GM19023 (cell line): ENCODE measurements around the gene DTX3.
A peak's percentile ranks its signal among the peaks of the same experiment; 100 is the strongest.
"Not testable (repeated sequence)": the region's sequence is repeated elsewhere in the genome, so short reads cannot be mapped to it uniquely, and the experiment has no call there.

Experiments
- ATAC-seq: cut with Tn5 transposase; IDR thresholded peaks from one replicate; pipeline ENCODE4 v1.9.1; 2021; ENCODE audit warnings: mild to moderate bottlenecking, moderate library complexity; ENCODE audit not compliant: unreplicated experiment

The DTX3 gene

DNA sequence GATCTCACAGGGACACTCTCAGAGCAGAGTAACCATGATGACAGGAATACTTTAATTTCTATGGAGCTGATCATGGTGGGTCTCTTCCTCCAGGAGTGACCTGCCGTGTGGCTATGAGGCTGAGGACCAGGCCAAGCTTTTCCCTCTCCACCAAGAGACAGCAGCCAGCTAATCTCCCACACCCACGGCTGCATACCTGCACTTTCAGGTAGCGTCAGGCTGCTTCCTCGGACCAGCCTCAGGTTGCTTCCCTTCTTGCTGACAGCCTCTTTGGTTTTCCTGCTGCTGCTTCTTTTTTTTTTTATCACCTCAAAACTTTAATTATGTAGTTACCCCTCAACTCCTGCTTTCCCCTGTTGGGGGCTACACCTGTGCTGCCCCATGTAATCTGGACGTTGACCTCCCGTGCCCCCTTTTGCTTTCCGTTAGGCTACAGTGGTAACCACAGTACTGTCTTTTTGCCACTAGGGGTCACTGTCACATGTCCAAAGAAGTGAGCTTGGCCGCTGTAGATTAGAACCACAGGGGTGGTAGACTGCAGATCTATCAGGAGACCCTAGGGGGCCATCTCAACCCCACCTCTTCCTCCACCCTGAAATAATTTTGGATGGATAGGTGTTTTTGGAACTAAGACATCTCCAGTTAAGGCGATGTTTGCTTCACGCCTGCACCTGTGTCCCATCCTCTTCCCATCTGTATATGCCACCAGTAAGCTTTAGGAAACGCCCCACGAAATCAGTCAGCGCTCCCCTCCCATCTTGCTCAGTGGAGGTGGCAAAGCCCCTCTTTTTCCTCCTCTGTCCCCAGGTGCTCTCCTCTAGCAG is 21.4 kb upstream of the DTX3 start:
- ATAC-seq, result peak; percentile 96

DNA sequence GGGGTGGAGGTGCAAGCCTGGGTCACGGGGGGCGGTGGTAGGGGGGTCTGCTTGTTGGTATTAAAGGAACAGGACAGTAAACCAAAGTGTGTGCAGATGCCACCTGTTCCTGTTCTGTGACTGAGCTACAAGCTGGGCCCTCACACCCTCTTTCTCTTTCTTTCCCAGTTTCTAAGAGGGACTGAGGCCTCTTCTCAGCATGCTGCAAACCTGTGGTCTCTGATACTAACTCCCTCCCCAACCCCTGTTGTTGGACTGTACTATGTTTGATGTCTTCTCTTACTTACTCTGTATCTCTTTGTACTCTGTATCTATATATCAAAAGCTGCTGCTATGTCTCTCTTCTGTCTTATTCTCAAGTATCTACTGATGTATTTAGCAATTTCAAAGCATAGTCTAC is 20.6 kb upstream of the DTX3 start:
- no peak for ATAC-seq

DNA sequence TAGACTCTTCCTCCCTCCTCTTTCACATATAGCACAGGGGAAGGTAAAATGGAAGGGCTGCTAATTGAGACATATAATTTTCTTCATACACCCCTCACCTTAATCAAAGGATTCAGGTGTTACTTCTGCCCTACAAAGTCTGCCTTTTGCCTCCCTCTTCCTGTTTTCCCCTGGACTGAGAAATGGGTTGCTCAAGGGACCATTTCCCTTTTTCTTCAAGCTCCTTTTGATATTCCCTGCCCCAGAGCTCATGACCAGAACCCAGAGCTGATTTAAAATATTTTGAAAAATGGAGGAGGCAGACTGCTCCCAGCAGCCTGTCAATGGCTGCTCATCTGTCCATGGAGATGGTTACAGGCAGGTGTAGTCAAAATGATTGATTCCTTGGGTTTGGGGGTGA is 19.9 kb upstream of the DTX3 start:
- ATAC-seq, result no peak

DNA sequence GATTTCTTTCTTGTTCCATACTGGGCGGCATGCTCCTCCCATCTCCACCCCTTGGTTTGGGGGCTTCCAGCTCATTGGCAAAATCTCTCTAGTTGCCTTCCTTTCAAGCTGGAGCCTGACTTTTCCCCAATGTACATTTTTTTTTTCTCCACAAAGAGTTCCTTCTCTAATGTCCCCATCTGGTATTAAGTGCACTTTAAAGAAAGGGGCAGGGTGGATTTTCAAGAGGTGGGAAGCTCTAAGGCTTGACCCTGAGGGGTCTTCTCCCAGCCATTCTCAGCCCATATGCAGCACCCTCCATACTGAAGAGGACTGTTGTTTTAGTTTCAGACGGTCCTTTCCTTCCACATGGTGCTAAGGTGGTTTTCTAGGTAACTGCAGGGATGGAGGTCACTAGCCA is 19.5 kb upstream of the DTX3 start:
- ATAC-seq, result no peak

DNA sequence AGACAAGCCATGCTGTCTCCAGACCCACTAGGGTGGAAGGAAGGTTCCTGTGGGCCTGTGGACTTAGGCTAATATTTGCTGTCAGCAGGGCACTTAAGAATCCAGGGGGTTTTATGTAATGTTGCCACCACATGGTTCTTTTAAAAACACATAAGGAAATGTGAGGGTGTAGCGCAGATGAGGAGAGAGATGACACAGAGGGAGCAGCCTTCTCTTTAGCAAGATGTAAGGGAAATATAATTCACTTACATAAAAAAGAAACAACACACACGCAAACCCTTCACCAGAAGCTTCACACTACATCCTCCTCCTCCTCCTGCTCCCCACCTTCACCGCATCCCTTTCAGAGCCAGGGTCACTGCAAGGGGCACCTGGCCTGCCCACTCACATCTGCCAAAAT is 18.5 kb upstream of the DTX3 start:
- no peak for ATAC-seq

DNA sequence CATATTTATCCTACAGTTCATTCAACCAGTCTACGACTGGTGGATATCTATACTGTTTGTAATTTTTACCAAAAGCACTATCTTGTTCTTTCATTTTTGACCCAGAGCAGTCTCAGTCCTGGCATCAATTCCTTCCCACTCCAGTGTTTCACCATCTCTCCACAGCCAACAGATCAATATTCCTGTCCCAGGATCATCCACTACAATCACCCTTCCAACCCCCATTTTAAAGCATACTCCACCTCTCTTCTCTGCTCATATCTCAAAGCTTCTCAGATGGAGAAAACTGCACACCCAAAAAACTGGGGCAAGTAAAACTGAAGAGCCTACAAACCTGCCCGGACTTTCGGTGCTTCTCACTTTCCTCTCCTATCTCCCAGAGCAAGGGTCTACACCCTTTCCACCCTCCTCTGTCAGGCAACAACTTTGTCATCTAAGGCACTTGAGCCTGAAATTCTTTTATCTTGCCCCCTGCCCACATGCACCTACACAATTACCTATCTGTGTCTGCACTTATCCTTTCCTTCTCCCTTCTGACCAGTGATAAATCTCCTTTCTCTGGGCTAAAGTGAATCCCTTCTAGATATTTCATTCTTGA is 17.7 kb upstream of the DTX3 start:
- no peak for ATAC-seq

DNA sequence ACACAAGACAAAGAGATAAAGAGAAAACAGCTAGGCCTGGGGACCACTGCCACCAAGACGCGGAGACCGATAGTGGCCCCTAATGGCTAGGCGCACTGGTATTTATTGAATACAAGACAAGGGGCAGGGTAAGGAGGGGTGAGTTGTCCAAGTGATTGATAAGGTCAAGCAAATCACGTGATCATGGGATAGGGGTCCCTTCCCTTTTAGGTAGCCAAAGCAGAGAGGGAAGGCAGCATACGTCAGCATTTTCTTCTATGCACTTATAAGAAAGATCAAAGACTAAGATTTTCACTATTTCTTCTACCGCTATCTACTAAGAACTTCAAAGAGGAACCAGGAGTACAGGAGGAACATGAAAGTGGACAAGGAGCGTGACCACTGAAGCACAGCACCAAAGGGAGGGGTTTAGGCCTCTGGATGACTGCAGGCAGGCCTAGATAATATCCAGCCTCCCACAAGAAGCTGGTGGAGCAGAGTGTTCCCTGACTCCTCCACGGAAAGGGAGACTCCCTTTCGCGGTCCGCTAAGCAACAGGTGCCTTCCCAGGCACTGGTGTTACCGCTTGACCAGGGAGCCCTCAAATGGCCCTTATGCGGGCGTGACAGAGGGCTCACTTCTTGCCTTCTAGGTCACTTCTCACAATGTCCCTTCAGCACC is 15.5 kb upstream of the DTX3 start:
- ATAC-seq, result not testable (repeated sequence)

DNA sequence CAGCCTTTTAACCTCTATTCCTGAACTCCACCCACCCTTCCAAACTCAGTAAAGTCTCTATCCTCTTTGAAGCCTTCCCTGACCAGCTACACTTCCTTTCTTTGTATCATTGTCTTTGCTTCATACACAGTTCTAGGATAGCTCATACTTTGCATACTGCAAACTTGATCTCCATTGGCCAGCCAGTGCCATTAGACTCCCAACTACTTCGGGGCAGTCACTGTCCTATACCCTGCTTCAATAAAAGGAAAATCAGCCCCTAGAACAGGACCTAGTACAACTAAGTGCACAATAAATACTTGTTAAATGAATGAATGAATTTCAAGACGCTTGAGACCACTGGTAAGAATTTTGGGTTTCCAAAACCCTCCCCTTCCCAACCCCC is 14.2 kb upstream of the DTX3 start:
- no peak for ATAC-seq

DNA sequence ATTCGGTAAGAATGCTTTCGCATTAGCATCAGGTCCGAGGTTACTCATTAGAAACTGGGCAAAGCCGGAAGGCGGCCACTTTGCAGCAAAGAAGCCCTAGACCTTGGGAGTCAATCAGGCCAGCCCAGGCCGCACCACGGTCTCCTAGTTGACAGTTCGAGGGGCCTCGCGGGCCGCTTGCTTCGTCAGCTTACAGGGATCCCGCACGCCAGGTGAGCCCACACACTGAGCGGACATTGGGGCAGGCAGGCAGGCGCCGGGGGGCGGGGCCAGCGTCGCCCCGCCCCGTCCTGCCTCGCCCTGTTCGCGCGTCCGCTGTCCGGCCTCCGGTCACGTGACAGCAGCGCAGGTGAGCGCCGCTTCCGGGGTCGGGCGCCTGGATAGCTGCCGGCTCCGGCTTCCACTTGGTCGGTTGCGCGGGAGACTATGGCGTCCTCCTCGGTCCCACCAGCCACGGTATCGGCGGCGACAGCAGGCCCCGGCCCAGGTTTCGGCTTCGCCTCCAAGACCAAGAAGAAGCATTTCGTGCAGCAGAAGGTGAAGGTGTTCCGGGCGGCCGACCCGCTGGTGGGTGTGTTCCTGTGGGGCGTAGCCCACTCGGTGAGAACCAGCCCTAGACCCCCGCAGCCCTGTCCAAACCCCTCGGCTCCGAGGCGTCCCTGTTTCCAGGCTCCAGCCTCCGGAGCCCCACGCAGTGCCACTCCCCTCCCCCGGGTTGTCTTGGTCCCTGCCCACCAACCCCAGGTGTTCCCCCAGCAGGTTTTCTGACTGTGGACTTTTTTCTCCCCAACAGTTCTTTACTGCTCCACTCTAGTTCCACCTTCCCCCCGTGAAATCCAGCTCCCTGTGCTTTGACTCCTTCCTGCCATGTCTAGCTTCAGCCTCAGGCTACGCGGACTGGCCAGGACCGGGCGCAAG is 13.5 kb upstream of the DTX3 start, which contains the start of gene PIP4K2C:
Gene PIP4K2C, plus strand, starts transcription at position 329 of the 918 bp plus-strand sequence. Its CDS starts 98 bp downstream, at position 427.
- peak; percentile 97 for ATAC-seq

DNA sequence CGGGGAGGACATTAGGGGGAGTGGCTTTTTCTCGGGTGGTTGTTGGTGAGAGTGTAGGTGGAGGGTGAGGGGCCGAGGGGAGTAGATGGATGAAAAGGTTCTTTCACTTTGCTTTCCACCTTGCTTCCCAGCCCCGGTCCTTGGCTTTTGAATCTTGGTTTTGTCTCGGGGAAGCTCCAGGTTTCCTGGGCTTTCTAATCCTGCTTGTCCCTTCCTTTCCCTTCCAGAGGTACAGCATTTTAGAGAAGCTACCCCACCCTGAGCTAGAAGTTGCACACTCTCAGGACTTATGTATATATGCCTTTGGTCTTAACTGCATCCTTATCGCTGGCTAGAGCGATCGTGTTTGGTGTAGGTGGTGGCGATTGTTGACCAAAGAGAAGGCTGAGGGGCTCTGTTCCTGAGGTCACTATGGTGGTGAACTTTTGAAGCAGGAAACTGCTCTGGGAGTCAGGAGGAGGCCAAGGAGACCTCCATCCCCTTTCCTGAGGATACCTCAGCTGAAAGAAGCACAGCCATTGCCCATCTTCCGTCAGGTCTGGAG is 12.8 kb upstream of the DTX3 start:
- no peak for ATAC-seq

DNA sequence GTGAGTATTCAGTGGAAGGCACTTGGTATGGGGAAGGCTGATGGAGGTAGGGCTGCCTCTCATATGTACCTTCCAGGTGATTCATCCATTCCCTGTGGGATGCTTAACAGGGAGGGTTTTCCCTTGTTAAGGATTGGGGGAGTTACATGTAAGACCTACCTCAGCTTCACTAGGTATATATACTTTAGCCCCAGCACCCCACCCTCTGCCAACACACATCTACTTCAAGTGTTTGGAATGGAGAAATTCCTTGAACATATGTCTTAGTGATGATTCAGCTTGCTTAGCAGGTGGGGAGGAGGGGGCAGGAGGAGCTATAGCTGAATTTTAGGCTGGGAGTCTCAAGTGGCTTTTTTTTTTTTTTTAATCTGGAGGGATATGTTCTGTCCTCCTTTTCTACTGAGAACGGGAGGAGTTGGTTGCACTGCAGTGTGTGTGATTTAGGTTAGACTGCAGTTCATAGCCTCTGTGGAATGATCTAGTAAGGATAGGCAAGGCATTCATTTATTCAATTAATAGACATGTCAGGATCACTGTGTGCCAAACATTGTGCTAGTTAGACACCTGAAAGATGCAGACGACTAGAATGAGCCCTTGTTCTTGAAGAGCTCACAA is 12.0 kb upstream of the DTX3 start:
- no peak for ATAC-seq

DNA sequence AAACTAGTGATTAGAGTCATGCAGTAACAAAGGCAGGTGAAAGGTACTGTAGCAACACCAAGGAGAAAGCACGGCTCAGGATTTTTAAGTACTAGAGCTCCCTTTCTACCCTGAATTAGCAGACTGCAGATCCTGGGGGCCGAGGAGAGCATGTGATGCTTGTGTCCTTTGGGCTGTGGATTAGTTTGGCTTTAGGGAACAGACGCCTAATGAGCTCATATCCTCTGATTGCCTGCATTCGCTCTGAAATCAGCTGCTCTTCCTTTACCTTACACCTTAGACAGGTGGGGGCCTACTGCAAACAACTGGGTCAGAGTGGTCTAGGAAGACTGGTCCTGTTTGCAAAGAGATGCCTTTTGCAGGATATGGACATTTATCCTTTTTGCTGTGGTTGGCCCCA is 11.4 kb upstream of the DTX3 start:
- no peak for ATAC-seq

DNA sequence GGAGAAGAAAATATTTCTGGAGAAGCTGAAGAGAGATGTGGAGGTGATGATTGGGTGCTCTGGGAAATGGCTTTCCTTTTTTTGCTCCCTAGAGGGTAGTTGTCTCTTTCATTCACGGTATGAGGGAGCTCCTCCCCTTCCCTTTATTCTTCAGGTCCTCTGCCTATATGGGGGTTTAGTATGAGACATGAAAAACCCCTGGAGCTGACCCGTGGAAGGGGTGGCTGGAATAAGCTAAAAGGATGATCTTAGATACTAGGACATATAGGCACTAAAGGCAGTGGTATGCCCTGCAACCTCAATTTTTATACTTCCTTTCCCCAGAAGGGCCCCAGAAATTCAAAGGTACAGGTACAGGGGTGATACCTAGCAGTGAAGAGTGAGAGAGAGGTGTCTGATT is 4.2 kb upstream of the DTX3 start:
- no peak for ATAC-seq

DNA sequence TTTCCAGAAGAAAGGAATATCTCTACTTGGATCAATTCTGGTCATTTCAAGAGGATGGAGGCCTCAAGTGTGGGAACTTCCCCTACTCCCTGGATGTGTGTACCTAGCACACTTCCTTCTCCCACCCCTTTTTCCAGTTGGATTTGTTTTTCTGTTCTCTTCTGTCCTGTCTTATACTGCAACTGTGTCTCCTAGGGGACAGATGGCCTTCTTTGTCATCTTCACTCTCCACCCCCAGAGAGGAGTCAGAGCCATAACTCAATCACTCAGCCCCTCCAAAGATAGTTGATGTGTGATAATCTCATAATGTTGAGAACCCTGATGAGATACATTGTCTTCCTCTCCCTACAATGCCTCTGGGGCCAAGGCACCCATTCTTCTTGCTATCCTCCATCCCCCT is 2.1 kb upstream of the DTX3 start:
- ATAC-seq, result no peak

DNA sequence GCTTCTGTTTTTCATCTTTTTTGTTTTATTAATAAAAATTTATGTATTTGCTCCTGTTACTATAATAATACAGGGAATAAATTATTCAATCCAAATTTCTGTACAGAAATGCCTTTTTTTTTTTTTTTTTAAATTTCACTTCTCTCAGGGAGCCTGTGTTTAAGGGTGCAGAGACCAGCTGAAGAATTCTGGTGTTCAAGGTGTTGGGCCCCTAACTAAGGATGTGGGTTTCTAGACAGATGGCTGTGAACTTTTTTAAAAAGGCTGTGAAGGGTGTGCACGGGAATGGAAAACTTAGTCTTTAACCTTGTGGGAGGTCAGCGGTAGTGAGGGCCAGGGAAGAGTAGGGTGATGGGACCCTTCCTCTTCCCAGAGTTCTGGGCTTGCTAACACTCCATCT is 1.3 kb upstream of the DTX3 start:
- ATAC-seq, result no peak

DNA sequence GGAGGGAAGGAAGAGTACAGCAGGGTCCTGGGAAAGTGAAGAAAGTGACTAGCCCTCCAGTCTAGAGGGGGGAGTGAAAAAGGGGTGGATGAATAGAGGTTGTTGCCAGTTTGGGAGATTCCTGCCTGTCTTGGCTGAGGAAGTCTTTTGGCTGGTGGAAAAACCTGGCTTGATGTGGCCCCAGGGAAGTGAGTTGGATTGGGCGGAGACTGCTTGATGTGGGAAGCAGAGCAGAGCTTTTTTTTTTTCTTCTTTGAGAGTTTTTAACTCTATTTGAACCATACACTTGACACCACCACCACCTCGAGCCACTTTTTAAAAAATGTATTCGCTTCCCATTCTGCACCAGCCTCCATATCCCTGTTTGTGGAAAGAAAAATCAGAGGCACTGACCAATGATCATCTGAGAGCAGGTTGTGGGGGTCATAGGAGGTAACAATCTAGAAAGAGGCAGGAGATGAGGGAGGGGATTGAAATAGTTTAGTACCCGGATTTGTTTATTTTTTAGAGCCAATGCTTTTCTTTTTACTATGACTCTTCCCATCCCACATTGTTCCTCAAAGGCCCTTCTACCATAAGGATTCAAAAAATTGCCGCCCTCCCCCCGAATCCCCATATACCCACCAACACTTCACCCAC is 690 bp upstream of the DTX3 start:
- ATAC-seq, result no peak

DNA sequence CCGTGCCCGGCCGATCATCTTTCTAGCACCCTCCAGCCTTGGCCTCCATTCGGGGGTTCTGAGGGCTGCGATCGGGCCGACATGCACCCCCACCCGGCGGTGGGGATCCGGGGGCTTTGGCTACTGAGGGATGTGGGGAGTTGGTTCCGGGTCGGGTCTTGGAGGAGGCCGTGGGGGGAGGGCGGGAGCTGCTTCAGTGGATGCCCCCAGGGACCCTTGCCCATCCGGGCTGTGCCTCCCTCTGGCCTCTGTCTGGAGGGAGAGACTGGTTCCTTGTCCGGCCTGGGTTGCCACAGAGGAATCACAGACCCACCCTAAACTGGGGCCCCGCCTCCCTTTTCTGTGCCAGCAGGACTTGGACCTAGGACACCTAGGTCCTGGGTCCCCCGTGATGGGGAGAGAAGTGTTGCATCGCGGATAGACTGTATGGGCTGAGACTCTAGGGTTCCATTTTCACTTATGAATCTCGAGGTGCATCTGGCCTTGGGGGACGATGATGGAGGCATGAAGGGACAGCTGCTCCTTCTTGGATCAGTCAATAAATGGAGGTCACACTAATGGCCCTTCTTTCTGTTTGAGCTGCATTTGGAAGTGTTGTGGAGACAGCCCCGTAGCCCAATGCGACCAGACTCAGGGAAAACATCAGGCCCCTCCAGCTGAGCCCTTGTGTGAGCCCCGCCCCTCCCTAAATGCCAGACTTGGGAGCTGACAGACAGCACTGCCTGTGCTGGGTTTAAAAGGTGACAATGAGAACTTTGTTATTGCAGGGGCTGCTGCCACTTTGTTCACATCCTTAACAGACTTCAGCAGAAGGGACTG is 577 bp downstream of the DTX3 start:
- ATAC-seq, result peak; percentile 20

DNA sequence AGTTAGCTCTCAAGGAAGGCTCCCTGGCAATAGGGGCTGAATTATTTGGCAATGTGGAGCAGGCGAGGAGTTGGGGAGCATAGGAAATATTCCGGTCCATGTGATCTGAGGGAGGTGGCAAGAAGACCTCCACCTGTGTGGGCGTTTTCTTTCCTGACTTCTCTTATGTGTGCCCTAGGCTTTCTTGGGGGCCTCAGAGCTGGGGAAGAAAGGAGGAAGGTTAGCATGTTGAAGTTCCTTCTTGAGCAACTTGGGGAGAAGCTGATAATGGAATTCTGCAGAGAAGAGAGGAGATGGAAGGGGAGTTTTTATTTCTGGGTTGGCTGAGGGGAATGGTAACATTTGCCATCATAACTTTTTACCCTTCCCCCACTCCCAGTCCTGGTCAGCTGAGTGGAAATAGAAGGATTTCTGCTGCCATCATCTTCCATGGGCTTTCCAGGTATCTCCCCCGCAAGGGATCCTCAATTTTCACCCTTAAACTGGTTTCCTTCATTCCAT is 1.2 kb downstream of the DTX3 start:
- ATAC-seq, result no peak

DNA sequence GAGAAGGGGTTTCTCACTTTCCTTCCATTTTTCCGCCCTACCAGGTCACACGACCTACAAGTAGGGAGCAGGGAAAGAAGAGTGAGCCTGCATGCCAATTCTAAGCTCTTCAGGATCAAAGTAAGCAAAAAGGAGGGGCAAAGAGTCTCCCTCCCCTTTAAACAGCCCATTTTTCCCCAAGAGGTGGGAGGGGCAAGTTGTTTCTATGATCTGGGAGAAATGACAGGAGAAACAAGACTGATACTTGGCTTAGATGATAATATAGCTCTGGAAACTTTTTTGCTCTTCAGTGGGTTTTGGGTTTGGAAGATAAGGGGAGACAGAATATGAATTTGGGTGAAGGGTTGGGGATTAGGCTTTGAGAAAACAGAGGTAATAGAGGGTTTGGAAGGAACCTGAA is 1.8 kb downstream of the DTX3 start:
- ATAC-seq, result no peak
